D341Med (cell line): Measurements from ENCODE around the gene RPGRIP1L.
A peak's percentile ranks its signal among the peaks of the same experiment; 100 is the strongest.

Source experiments
- DNase-seq: peaks from one replicate; pipeline ENCODE4 v3.0.0; 2012; ENCODE audit warnings: low spot score

Gene RPGRIP1L

DNA sequence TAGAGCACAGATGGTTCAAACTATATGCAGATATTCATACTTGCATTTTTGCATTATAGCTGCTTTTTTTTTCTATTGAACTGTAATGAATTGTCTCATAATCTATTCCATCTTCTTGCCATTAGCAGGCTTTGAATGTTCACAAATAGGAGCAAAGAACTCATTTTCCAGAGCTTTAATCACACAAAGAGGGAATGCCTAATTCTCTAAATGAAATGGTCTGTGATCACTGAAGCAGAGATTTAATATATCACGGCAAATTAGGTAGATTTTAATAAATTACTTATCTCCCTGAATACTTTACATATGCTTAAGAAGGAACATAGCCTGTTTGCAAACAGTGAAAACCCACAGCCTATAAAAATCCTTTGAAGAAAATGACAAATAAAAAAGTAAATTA lies 103.0 kb downstream of the RPGRIP1L start:
- DNase-seq: no peak

DNA sequence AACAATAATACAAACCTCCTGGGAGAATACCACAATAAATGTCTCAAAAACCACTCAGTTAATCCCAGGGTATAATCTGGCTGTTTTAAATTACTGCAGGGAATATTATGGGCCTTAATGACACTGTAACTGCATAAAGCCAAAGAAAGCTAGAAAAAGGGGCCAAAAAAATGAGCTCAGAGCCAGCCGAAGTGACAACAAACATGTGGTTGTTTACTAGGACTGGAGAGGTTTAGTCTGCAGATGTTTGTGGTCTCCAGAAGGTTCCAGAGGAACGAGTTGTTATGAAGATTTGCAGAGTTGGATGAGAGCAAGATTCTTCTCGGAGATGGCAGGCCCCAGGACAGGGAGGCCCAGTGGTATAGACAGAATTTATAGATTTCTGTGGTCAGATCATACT lies 103.5 kb downstream of the RPGRIP1L start:
- no peak for DNase-seq

DNA sequence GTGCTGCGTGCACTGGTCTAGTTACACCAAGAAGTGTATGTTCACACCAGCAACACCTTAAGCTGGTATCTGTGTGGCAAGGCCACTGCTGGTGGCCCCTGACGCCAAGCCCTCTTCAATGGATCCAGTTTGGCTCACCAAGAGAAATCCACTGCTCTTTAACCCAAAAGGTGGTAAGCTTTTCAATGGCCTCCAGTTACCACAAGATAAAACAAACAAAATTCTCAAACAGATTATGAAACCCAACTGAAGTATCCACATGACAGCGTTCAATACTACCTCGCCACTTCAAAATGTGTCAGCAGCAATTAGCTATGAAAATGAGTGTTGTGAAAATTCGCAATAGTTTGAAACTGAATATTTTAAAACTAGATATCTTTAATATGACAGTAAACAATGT lies 104.1 kb downstream of the RPGRIP1L start:
- DNase-seq: no peak

DNA sequence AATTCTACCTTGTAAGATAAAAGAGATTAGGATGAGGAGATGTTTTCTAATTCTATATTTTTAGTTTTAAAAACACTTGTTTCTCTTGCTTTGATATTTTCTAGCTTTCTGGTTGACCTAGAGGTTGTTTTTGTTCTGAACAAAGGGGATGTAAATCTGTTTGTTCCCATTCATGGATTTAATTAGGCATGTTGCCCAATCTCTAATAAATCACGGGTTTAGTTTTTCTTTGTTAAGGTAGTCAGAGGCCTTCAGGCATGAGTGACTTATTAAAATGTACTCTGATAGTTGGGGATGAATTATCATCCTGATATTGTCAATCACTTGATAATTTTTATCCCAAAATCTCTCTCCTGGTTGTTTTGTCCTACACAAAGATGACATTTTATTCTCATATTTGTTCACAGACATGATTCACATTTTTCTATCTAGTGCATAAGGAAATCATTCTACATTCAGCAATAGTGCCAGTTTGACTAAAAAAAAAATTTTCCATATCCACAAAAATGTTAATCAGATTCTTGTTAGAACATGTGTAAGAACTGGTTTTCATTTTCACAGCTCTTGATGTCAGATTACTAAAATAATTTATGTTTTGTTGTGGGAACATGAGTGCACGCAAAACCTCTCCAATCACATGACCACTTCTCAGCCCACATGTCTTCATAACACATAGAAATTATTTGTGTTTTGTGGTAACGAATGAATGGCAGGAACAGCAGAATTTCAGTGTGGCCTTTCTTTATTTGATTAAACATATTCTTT lies 105.0 kb downstream of the RPGRIP1L start:
- DNase-seq: no peak

DNA sequence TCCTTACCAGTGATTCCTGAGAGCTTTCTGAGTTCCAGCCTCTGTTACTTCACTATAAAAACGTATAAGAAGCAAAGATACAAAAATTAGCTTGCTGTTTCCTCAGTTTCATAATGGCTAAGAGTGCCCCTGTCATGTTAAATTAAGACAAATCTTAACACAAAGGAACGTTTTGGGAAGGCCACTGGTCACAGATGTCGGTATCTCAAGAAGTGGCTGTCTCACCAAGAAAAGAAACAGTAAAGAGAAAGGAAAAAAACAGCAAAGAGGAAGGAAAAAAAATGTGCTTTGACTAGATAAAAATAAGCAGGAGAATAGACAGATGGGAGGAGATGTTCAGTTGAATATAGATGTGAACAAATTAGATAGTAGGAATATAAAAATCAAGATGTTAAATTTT lies 105.9 kb downstream of the RPGRIP1L start:
- no peak for DNase-seq

DNA sequence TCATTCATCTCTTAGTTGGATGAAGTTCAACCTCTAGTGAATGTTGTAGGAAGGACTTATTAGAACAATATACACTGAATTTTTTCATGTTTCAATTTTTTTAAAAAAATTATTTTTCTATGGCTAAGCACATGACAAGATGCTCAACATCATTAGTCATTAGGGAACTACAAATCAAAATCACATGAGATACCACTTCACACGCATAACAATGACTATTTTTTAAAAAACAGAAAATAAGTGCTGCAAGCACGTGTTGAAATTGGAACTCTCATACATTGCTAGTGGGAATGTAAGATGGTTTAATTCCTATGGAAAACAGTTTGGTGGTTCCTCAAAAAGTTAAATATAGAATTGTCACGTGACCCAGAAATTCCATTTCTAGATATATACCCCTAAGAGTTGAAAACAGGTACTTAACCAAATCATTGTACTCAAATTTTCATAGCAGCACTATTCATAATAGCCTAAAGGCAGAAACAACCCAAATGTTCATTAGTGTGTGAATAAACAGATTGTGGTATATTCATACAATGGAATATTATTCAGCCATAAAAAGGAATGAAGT lies 115.5 kb downstream of the RPGRIP1L start:
- DNase-seq: no peak

DNA sequence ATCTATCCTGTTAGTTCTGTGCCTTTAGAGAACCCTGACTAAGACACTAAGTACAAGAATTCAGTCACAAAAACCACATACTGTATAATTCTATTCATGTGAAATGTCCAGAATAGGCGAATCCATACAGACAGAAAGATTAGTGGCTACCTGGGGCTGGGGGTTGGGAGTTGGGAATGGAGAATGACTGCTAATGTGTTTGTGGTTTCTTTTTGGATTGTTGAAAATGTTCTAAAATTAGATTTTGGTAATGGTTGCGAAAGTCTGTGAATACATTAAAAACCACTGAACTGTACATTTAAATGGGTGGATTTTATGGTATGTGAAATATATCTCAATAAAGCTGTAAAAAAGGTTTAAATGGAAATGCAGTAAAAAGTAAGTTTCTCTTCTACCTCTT lies 120.3 kb downstream of the RPGRIP1L start:
- no peak for DNase-seq

DNA sequence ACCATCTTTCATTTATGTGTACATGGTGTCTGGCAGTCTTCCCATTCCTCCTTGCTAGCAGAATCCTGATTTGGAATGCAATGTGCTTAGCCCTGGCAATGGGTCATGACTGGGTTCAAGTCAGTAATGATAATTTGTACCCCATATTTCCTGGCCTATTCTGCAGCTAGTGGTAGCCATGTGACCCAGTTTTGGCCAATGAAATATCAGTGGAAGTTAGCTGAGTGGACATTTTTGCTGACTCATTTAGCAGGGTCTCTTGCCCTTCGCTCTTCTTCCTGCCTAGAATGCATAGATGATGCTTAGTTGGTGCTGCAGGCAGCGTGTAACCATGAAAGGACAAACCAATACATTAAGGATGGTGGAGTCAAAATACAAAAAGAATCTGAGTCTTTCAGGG lies 121.9 kb downstream of the RPGRIP1L start:
- no peak for DNase-seq

DNA sequence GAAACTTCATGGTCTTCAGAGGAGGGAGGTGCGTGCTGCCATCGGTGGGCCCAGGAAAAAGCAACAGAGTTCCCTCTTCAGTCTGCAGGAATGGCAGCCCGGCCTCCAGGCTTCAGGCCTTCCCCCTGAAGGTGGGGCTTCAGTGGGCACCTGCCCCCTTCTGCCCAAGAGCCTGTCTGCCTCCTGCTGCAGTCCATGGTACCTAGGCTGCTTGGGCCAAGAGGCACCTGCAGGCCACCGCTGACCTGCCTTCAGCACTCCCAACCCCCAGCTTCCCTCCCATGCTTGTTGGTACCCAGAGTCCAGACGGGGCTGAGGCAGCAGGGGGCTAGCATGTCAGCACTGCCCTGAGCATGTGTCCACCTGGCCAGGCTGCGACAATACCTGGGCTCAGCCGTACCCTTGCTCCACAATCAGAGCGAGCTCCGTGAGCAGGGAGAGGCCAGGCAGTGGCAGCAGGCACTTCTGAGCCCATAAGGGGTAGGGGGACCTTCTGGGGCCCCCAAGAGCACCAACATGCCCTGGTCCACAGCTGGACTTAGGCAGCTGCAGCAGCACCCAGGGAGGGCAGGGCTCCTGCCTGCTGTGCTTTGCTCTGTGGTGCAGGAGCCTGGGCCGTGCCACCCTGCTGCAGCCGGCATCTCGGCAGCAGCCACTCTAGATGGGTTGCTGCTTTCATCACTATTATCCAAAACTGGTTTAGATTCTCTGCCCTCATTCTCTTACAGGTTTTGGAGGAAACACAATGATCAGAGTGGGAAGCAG lies 123.4 kb downstream of the RPGRIP1L start:
- no peak for DNase-seq

DNA sequence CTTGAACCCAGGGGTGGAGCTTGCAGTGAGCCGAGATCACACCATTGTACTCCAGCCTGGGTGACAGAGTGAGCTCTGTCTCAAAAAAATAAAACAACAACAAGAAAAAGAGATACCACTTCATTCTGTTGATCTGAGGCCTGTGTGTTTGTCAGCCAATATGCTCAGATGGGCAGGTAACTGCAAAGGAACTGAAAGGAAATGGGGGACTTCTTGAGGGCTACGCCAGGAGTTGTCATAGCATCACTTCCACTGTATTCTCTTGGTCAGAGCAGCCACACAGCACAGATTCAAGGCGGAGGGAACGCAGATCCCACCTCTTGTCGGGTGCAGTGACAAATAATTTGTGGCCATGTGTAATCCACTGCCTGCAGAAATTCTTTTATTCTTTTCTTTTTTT lies 126.8 kb downstream of the RPGRIP1L start:
- DNase-seq: no peak

DNA sequence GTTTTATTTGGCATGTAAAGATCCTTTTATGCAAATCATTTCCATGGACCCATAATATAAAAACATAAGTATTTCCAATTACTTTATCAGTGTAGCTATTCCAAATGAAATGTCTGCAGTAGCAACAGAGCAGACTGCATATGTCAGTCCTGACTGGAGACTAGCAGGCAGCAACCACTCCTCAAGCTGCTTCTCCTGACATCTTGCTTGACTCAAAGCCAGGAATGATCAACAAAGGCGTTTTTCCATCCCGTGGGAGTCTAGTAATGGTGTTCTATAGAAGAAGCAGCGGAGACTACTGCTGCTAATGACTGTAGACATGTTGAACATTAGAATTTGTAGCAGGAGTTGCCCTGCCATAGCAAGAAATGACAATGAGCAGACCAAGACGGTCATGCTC lies 127.4 kb downstream of the RPGRIP1L start:
- no peak for DNase-seq

DNA sequence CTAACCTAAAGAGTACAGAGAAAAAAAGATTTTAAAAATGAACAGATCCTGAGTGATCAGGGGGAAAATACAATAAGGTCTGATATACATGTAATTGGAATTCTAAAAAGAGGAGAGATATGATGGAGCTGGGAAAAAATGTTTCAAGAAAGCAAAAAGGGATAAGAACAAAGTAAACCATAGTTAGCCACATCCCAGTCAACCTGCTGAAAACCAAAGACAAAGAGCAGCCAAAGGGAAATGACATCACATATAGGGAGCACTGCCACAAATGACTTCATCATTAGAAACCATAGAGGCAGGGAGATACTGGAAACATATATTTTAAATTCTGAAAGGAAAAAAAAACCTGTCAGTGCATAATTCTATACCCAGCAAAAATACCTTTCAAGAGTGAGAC lies 131.9 kb downstream of the RPGRIP1L start:
- DNase-seq: no peak

DNA sequence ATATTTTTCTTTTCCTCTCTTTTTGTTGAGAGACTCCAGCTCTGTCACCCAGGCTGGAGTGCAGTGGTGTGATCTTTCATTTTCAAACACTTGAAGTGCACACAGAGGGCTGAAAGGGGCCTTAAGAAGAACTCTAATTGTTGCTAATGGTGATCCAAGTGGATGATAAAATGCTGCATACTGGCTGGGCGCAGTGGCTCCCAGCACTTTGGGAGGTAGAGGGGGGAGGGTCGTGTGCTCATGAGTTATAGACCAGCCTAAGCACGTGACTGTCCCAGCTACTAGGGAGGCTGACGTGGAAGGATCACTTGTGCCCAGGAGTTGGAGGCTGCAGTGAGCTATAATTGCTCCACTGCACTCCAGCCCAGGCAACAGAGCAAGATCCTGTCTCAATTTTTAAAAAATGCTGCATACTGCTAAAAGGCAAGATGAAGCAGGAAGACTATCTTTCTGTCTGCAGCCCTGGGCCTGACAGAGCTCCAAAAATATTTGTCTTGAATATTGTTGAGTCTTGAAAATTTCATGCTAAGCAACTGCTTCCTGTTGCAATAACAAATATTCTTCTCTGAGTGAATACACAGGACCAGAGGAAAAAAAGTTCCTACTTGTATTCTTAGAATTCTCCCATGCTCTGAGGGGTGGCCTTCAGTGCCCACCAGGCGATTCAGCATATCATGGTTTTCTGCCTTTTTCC lies 137.0 kb downstream of the RPGRIP1L start:
- DNase-seq: no peak

DNA sequence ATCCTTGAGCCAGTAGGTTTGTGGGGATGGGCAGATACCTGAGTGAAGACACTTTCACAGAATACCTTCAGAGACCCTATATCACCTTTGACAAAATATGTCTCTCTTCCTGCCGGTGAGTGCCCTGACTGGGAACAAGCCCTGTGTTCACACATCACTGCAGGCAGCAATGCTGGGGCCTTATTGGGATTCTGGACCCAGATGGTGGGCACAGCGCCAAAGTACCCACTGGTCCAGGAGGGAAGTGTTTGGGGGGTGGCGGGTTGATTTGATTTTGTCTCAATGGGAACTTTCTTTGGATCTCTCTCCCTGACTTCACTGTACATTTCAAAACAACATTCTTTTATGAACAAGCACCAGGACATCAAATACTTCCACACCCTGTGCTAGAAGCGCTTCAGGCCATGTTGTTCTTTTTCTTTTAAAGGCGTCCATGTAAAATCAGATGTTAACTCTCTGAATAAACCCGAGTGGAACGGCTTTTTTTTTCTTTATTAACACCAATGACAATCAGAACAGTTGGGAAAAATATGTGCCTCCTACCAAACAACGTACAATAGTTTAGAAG lies 138.3 kb downstream of the RPGRIP1L start:
- DNase-seq: no peak

DNA sequence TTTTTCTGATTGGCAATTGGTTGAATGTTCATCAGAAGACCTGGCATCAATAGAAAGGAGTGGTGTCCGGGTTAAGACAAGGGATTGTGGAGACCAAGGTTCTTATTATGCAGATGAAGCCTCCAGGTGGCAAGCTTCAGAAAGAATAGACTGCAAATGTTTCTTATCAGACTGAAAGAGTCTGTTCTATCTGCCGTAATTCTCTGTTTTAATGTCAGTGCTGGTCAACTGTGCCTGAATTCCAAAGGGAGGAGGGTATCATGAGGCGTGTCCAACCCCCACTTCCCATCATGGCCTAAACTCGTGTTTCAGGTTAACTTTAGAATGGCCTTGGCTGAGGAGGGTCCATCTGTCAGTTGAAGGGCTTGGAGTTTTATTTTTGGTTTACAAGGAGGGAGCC lies 140.2 kb downstream of the RPGRIP1L start:
- no peak for DNase-seq

DNA sequence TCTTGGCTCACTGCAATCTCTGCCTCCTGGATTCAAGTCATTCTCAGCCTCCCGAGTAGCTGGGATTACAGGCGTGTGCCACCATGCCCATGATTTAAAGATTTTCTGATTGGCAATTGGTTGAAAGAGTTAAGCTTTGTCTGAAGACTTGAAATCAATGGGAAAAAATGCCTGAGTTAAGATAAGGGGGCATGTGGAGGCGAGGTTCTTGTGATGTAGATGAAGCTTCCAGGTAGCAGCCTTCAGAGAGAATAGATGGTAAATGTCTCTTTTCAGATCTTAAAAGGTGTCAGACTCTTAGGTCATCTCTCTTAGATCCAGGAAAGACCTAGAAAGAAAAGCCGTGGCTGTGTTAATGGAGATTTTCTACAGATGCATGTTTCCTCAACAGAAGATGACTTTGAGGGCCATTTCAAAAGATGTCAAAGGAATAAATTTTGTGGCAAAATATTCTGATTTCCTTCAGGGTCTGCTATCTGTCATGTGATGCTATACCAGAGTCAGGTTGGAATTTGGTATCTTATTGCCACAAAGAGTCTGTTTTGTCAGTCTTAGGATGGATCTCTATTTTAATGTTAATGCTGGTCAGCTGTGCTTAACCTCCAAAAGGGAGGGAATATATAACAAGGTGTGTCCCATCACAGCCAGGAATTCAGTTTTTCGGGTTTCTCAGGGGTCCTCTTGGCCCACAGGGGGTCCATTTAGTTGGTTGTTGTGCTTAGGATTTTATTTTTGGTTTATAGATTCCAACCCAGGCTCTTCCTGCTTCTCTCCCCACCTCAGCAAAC lies 142.4 kb downstream of the RPGRIP1L start:
- no peak for DNase-seq

DNA sequence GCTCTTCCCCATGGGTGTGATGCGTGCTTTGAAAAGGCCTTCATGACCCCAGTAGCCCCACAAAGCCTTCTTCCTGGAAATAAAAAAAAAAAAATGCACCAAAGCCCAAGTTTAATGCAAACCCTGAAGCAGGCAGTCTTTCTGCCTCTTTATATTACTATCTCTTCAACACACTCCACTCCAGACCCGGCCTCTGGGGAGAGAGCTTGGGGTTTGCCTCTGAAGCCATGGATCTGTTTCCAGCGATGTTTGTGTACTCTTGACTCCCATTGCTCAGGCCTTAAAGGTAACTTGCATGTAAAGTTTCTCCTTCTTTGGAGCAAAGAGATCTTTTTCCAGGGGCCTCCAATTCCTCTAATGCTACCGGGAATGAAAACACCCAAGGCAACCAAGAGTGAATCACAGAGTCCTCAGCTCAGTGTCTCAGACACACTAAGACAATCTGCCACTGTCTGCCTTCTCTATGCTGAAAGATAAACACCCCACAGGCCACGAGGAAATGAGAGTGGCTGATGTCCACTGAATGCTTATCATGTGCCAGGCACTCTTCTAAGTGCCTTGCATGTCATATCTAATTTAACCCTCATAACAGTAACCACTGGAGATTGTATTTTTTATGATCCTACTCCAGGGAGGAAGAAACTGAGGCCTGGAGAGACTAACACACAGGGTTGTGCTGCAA lies 144.2 kb downstream of the RPGRIP1L start:
- DNase-seq: no peak

DNA sequence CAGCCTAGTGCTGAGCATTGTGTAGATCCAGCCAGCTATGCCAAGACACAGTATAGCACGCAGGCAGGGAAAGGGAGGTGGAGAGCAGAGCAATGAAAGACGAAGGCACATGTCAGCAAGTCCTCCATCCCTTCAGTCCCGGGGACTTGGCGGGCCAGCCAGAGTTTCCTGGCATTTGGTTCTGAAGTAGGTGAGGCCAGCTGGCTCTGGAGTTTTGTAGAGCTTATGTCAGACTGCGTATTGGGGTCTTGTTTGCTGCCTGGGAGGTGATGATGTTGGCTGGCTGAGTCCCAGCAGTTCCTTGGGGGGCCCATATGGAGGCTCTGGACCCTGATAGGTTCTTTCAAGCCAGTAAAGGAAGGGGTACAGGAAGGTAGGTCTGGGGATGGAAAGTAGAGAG lies 144.9 kb downstream of the RPGRIP1L start:
- no peak for DNase-seq

DNA sequence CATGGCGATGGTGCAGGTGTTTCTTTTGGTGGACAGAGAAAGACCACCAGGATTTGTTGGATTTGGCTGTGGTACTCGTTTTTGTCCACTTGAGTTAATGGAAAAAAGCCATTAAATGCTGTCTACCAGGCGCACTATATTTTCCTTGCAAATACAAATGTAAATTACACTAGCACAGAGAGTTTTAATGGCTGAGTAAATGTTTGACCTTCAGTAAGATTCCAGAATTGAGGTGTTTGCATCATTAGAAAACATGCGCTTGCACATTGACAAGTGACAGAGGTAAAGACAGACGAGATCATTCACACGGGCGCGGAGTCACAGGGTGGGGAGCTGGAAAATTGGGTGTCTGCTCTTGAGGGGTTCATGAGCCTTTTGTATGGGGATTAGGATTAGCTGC lies 147.1 kb downstream of the RPGRIP1L start:
- DNase-seq: no peak

DNA sequence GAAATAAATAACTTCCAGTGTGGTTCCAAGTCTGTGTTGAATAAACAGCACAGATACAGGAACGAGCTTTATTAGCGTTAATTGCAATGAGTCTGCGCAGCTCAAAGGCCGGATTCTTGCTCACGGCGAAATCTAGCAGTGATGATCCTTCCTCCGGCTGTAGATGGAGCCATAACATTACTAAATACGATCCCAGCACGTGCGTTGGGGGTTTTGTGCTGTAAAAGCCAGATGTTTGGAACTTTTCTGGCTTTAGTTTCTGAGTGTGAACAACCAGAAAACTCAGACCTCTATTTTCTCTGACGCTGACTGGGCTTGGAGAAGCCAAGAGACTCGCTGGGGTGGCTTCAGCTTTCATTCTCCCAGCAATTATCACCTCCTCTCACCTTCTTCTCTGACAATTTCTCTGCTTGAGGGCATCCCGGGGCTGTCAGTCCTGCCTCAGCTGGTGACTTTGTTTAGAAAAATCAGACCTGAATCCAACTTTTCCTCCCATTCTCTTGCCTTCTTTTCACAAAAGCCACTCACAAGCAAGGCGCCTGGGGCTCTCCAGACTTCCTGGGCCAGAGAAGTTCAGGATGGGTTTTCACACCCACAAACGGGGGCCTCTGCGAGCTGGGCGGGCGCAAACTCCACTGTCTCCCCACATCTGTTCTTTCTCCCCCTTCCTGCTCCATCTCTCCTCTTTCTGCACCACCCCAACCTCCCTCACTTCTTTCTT lies 153.5 kb downstream of the RPGRIP1L start:
- peak; percentile 82 for DNase-seq
